GM23338 (cell line): Measurements from ENCODE around the gene SDR42E2. TPM values are rescaled to one million over a fixed set of nuclear protein-coding genes. Genes with fewer than 3 reads are reported as not detected.

Experiments
- ATAC-seq: fragments of 200-7000 bp; cut with Tn5 transposase; 3 replicates; pipeline ENCODE4 v1.9.1; 2020
- DNase-seq: peaks from one replicate; pipeline ENCODE4 v3.0.0-alpha.2; 2015; ENCODE audit warnings: low spot score
- H2AFZ ChIP-seq: fragments of 200-600 bp; sonication (generic); 2 replicates; pipeline ENCODE4 v1.8.0; 2016; ENCODE audit warnings: antibody characterized with exemption, mild to moderate bottlenecking, moderate library complexity
- H3F3A ChIP-seq: fragments of 200-600 bp; sonication (generic); replicated peaks from 2 replicates; pipeline ENCODE4 v1.8.0; 2017; ENCODE audit warnings: antibody characterized with exemption, mixed run types, low read depth
- H3K27ac ChIP-seq: fragments of 200-600 bp; sonication (generic); 2 replicates; pipeline ENCODE4 v1.6.1; 2016; ENCODE audit warnings: low read depth
- H3K27me3 ChIP-seq: fragments of 200-600 bp; sonication (generic); 2 replicates; pipeline ENCODE4 v1.8.0; 2016; ENCODE audit warnings: mild to moderate bottlenecking, mixed run types, moderate library complexity; ENCODE audit not compliant: insufficient read depth
- H3K36me3 ChIP-seq: fragments of 200-600 bp; sonication (generic); 2 replicates; pipeline ENCODE4 v1.8.0; 2016; ENCODE audit warnings: mild to moderate bottlenecking; ENCODE audit not compliant: insufficient read depth
- H3K4me1 ChIP-seq: fragments of 200-600 bp; sonication (generic); 2 replicates; pipeline ENCODE4 v1.8.0; 2016; ENCODE audit warnings: mild to moderate bottlenecking, moderate library complexity; ENCODE audit not compliant: insufficient read depth
- H3K4me2 ChIP-seq: fragments of 200-600 bp; sonication (generic); 2 replicates; pipeline ENCODE4 v1.7.1; 2017; ENCODE audit warnings: mixed run types
- H3K4me3 ChIP-seq: fragments of 200-600 bp; sonication (generic); 2 replicates; pipeline ENCODE4 v1.6.1; 2016; ENCODE audit warnings: mixed run types
- H3K79me2 ChIP-seq: fragments of 200-600 bp; sonication (generic); replicated peaks from 2 replicates; pipeline ENCODE4 v1.8.0; 2017; ENCODE audit warnings: mild to moderate bottlenecking; ENCODE audit not compliant: insufficient read depth
- H3K9me2 ChIP-seq: fragments of 200-600 bp; sonication (generic); 2 replicates; pipeline ENCODE4 v1.8.0; 2017; ENCODE audit not compliant: insufficient read depth
- H4K20me1 ChIP-seq: fragments of 200-600 bp; sonication (generic); replicated peaks from 2 replicates; pipeline ENCODE4 v1.8.0; 2017; ENCODE audit warnings: mild to moderate bottlenecking; ENCODE audit not compliant: insufficient read depth
- H3K27ac Mint-ChIP-seq: 2 replicates; pipeline ENCODE4 v1.8.0; 2020; ENCODE audit warnings: inconsistent platforms, mild to moderate bottlenecking, moderate library complexity, mixed read lengths
- H3K27me3 Mint-ChIP-seq: 3 replicates; pipeline ENCODE4 v1.8.0; 2022; ENCODE audit warnings: low read depth, mild to moderate bottlenecking, moderate library complexity, mixed read lengths, inconsistent platforms; ENCODE audit not compliant: insufficient read depth, poor library complexity
- H3K36me3 Mint-ChIP-seq: 3 replicates; pipeline ENCODE4 v1.8.0; 2021; ENCODE audit warnings: low read depth, mild to moderate bottlenecking, inconsistent platforms, moderate library complexity, mixed read lengths
- H3K4me1 Mint-ChIP-seq: 3 replicates; pipeline ENCODE4 v1.8.0; 2020; ENCODE audit warnings: mild to moderate bottlenecking, inconsistent platforms, mixed read lengths
- H3K4me3 Mint-ChIP-seq: 3 replicates; pipeline ENCODE4 v1.8.0; 2021; ENCODE audit warnings: moderate library complexity, mild to moderate bottlenecking, inconsistent platforms, mixed read lengths
- H3K9me3 Mint-ChIP-seq: 3 replicates; pipeline ENCODE4 v1.8.0; 2020; ENCODE audit warnings: moderate library complexity, mild to moderate bottlenecking, inconsistent platforms, mixed read lengths
- CREB1 ChIP-seq: fragments of 250-450 bp; sonication (Bioruptor Pico); IDR thresholded peaks from 2 replicates; pipeline ENCODE4 v1.5.0; 2020; ENCODE audit warnings: low read depth, mild to moderate bottlenecking, moderate library complexity
- CTCF ChIP-seq, 2 experiments: fragments of 200-600 bp in 1 of 2; sonication (generic) in 1 of 2; conservative IDR thresholded peaks; 2 replicates each; pipeline versions ENCODE4 v1.5.1 to v1.6.1; 2016 to 2017; ENCODE audit warnings: antibody characterized with exemption in 2 of 2, low read depth in 2 of 2, mild to moderate bottlenecking in 2 of 2, moderate library complexity in 1 of 2
- EZH2 ChIP-seq: fragments of 200-600 bp; sonication (generic); IDR thresholded peaks from one replicate; pipeline ENCODE4 v1.8.0; 2017; ENCODE audit warnings: antibody characterized with exemption, mild to moderate bottlenecking, low read depth; ENCODE audit not compliant: unreplicated experiment
- REST ChIP-seq: IDR thresholded peaks from one replicate; pipeline ENCODE4 v1.6.1; 2018; ENCODE audit warnings: antibody characterized with exemption; ENCODE audit not compliant: unreplicated experiment
- STAT1 ChIP-seq: IDR thresholded peaks from one replicate; pipeline ENCODE4 v1.6.1; 2016; ENCODE audit warnings: antibody characterized with exemption; ENCODE audit not compliant: unreplicated experiment
- ZNF114 ChIP-seq: fragments of 250-450 bp; sonication (Bioruptor Pico); IDR thresholded peaks from 2 replicates; pipeline ENCODE4 v1.5.0; 2020; ENCODE audit warnings: mild to moderate bottlenecking, moderate library complexity
- ZNF462 ChIP-seq: fragments of 250-450 bp; sonication (Bioruptor Pico); IDR thresholded peaks from 2 replicates; pipeline ENCODE4 v1.5.0; 2020; ENCODE audit warnings: mild to moderate bottlenecking, moderate library complexity
- polyA plus RNA-seq: library from polyadenylated mRNA; unstranded; fragments of >200 nt; fragmentation: Nextera tagmentation; extraction: Ambion mirVana; gene quantifications from 2 replicates; pipeline ENCODE4 v1.2.1, GENCODE V29; 2016
- total RNA-seq: library from RNA; depleted of rRNA; stranded (reverse); fragments of >200 nt; shearing (Covaris generic); gene quantifications from 2 replicates; pipeline ENCODE4 v1.2.3, GENCODE V29; 2014

The SDR42E2 gene
- total and polyA plus RNA-seq, 2 experiments from 2014 or later: 0.15 TPM; not detected in 1

GRCh38 chr16:22219389-22220068 is 57.2 kb downstream of the SDR42E2 start:
- peaks cover 14% of the 10 kb centered on the region for H3K36me3 Mint-ChIP-seq
- TF ChIP-seq CREB1: no peak
- no peak for TF ChIP-seq REST
- no peak for TF ChIP-seq CTCF (conservative IDR thresholded peaks at IDR 0.05; ENCODE audit: low read depth in 2 of 2)
- TF ChIP-seq STAT1: no peak
- no peak for TF ChIP-seq ZNF462 (CRISPR knock-in tag)
- TF ChIP-seq EZH2: no peak
- no peak for TF ChIP-seq ZNF114 (CRISPR knock-in tag)
- ATAC-seq: no peak
- no peaks in the 10 kb centered on the region; the same call in 2 of the 3 replicates for H3K9me3 Mint-ChIP-seq
- no peak overlapping the region for H2AFZ ChIP-seq
- no peaks in the 10 kb centered on the region for H3K36me3 ChIP-seq
- H3K27ac ChIP-seq: no peak overlapping the region
- 0 out of 2 replicates have a peak, but pooled peaks cover 4% of the 10 kb centered on the region for H4K20me1 ChIP-seq
- no peak overlapping the region for H3K4me3 Mint-ChIP-seq
- H3K27me3 ChIP-seq: no peaks in the 10 kb centered on the region
- no peak overlapping the region for H3K4me3 ChIP-seq
- H3K27me3 Mint-ChIP-seq: peaks cover 1% of the 10 kb centered on the region
- no peaks in the 10 kb centered on the region for H3K9me2 ChIP-seq
- H3K4me1 ChIP-seq: no peaks in the 10 kb centered on the region
- DNase-seq: no peak
- peaks cover 4% of the 10 kb centered on the region; the same call in 2 of the 3 replicates for H3K4me1 Mint-ChIP-seq
- peaks cover 42% of the 10 kb centered on the region for H3K79me2 ChIP-seq
- H3K4me2 ChIP-seq: no peak overlapping the region
- H3K27ac Mint-ChIP-seq: no peak overlapping the region
- peaks cover 4% of the 10 kb centered on the region; the same call in 1 of the 2 replicates for H3F3A ChIP-seq
